ENCODE data around the gene CAMTA1.

CAMTA1 gene

DNA sequence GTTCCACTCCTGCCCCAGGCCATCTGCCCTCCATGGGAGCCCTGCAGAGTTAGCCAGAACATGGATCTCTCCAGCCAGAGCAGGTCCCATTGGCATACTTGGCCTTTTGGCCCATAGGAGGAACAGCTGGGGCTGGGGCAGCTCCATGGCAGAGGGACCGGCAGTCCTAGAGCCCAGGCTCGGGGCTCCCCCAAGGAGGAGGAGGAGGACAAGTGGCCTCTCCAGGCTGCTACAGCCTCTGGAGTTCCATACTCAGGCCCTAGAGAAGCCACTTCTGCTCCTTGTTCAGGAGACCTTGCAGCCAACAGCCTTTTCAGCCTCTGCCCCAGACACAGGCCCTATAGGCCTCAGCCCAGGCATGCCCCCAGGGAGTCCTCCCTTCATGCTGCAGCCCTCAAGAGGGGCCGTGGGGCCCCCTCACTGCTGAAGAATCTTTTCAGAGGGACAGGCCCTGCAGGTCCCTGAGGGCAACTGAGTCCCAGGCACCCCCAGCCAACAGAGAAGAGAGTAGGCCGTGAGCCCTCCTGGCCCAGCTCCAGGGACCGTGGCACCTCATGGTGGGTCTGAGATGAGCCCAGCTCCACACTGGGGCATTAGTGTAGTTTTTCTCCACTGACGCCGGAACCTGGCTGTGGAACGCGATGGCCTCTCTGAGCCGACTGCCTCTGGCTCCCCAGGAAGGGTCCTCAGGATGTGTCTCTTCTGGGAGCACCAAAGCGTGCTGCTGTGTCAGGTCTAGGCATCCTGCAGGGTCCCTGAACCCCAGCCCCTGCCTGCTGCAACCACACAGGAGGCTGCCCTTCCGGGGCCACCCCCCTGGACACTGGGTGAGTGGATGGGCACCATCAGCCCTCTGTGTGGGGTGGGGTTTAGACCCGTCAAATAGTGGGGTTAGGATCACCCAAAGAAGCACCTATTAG is 688.2 kb downstream of the CAMTA1 start:
- H3K27me3 ChIP-seq (ENCODE audit: control insufficient read depth in 5 of 5, insufficient read depth in 4 of 5, low read length in 5 of 5): peaks cover 3 to 23% (median 7%) of the 10 kb centered on the region in 5 donors
- H3K36me3 ChIP-seq (ENCODE audit: control insufficient read depth in 5 of 5, insufficient read depth in 5 of 5, low read length in 5 of 5): no peaks in the 10 kb centered on the region
- H3K4me3 ChIP-seq (ENCODE audit: low read depth in 1 of 5, low read length in 5 of 5): no peak overlapping the region
- H3K4me1 ChIP-seq (ENCODE audit: control insufficient read depth in 5 of 5, insufficient read depth in 5 of 5, low read length in 5 of 5): peaks cover 2 to 30% (median 16%) of the 10 kb centered on the region in 5 donors
- H3K27ac ChIP-seq (ENCODE audit: low read depth, low read length): no peak overlapping the region
- no peaks in the 10 kb centered on the region for H3K9me3 ChIP-seq (ENCODE audit: control insufficient read depth in 5 of 5, low read length in 5 of 5)
- H3K9ac ChIP-seq (ENCODE audit: low read length in 5 of 5): no peak overlapping the region

DNA sequence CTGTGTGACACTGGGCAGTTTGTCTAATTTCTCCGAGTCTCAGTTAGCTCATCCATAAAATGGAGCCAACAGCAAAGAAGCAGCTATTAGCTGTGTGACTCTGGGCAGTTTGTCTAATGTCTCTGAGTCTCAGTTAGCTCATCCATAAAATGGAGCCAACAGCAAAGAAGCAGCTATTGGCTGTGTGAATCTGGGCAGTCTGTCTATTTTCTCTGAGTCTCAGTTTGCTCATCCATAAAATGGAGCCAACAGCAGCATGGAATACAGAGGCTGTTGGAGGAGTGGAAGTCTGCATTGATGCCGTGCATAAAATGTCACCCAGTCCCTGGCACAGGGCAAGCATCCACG is 688.9 kb downstream of the CAMTA1 start:
- Histone ChIP-seq H3K27ac (ENCODE audit: low read depth, low read length) (no peak overlapping the region), H3K36me3 (ENCODE audit: control insufficient read depth in 5 of 5, insufficient read depth in 5 of 5, low read length in 5 of 5) (no peaks in the 10 kb centered on the region), H3K9ac (ENCODE audit: low read length in 5 of 5) (no peak overlapping the region), H3K4me3 (ENCODE audit: low read depth in 1 of 5, low read length in 5 of 5) (no peak overlapping the region), H3K9me3 (ENCODE audit: control insufficient read depth in 5 of 5, low read length in 5 of 5) (no peaks in the 10 kb centered on the region), H3K4me1 (ENCODE audit: control insufficient read depth in 5 of 5, insufficient read depth in 5 of 5, low read length in 5 of 5) (peaks cover 2 to 36% (median 14%) of the 10 kb centered on the region in 5 donors), H3K27me3 (ENCODE audit: control insufficient read depth in 5 of 5, insufficient read depth in 4 of 5, low read length in 5 of 5) (peaks cover 4 to 23% (median 7%) of the 10 kb centered on the region in 5 donors)

DNA sequence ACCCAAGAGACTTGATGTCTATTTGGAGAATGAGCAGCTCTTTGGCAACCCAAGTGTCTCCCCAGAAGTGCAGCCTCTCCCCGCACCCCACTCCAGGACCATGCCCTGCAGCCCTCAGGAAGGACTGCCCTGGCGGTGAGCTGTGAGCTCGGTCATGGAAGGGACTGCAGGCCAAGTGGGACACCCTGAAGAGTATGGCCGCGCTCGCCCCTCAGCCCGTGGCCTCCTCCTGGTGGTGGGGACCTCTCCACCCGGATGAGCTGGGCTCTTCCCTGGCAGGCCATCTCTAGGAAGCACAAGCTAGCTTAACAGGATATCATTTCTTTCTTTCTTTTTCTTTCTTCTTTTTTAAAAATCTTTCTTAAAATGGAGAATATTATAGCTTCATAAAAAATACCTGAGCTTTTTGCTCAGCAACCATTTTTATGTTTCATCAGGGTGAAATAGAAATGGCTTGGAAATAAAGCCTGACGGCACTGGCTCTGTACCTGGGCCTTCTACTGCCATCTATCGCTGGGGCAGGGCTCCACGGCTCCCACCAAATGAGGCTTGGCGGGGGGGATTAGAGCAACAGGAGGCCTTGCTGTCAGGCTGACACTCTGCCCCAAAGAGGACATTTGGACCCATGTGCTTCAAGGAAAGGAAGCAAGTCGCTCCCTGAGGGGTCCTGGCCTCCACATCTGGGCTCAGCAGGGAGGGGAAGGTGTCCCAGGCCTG is 689.7 kb downstream of the CAMTA1 start:
- Histone ChIP-seq H3K27ac (ENCODE audit: low read depth, low read length) (no peak overlapping the region), H3K27me3 (ENCODE audit: control insufficient read depth in 5 of 5, insufficient read depth in 4 of 5, low read length in 5 of 5) (peaks cover 4 to 29% (median 7%) of the 10 kb centered on the region in 5 donors), H3K9me3 (ENCODE audit: control insufficient read depth in 5 of 5, low read length in 5 of 5) (no peaks in the 10 kb centered on the region), H3K36me3 (ENCODE audit: control insufficient read depth in 5 of 5, insufficient read depth in 5 of 5, low read length in 5 of 5) (no peaks in the 10 kb centered on the region), H3K9ac (ENCODE audit: low read length in 5 of 5) (no peak overlapping the region), H3K4me3 (ENCODE audit: low read depth in 1 of 5, low read length in 5 of 5) (no peak overlapping the region), H3K4me1 (ENCODE audit: control insufficient read depth in 5 of 5, insufficient read depth in 5 of 5, low read length in 5 of 5) (peaks cover 2 to 29% (median 6%) of the 10 kb centered on the region in 5 donors)

DNA sequence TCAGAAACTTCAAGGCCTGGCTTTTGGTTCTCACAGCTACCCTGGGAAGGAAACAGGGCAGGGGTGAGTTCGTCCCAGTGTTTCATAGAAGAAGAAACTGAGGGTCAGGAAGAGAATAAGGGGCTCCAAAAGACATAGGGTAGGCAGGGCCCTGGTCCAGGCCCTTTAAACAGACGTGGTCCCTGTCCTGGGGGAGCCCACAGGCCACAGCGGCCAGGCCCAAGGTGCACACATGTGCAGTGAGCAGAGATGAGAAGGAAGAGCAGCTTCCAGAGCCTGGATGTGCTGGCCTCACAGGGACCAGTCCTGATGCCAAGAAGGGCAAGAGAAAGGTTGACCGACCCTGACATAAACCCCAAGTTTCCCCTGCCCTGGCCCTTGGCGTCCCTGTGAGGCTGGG is 690.4 kb downstream of the CAMTA1 start:
- Histone ChIP-seq H3K4me3 (ENCODE audit: low read depth in 1 of 5, low read length in 5 of 5) (no peak overlapping the region), H3K9ac (ENCODE audit: low read length in 5 of 5) (no peak overlapping the region), H3K27me3 (ENCODE audit: control insufficient read depth in 5 of 5, insufficient read depth in 4 of 5, low read length in 5 of 5) (peaks cover 4 to 30% (median 7%) of the 10 kb centered on the region in 5 donors), H3K4me1 (ENCODE audit: control insufficient read depth in 5 of 5, insufficient read depth in 5 of 5, low read length in 5 of 5) (peaks cover 2 to 23% (median 6%) of the 10 kb centered on the region in 5 donors), H3K27ac (ENCODE audit: low read depth, low read length) (no peak overlapping the region), H3K36me3 (ENCODE audit: control insufficient read depth in 5 of 5, insufficient read depth in 5 of 5, low read length in 5 of 5) (no peaks in the 10 kb centered on the region), H3K9me3 (ENCODE audit: control insufficient read depth in 5 of 5, low read length in 5 of 5) (no peaks in the 10 kb centered on the region)

DNA sequence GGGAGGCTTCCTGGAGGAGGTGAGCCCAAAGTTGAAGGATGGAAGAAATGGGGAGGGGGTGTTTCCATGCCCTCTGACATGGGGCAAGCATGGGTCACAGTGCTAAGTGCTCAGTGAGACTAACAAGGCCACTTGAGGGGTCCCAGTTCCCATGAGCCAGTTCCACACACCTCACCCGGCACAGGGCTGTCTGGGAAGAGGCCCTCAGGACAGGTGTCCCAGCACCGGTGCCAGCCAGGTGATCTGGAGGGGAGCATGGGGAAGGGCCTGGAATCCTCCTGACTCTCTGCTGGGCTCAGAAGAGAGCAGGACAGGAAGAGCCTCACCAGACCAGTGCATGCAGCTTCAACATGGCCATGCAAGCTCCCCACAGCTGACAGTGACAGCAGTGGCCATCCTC is 691.1 kb downstream of the CAMTA1 start:
- Histone ChIP-seq H3K4me3 (ENCODE audit: low read depth in 1 of 5, low read length in 5 of 5) (no peak overlapping the region), H3K9me3 (ENCODE audit: control insufficient read depth in 5 of 5, low read length in 5 of 5) (no peaks in the 10 kb centered on the region), H3K27ac (ENCODE audit: low read depth, low read length) (no peak overlapping the region), H3K4me1 (ENCODE audit: control insufficient read depth in 5 of 5, insufficient read depth in 5 of 5, low read length in 5 of 5) (peaks cover 0 to 16% (median 2%) of the 10 kb centered on the region in 5 donors), H3K27me3 (ENCODE audit: control insufficient read depth in 5 of 5, insufficient read depth in 4 of 5, low read length in 5 of 5) (peaks cover 0 to 35% (median 7%) of the 10 kb centered on the region in 5 donors), H3K36me3 (ENCODE audit: control insufficient read depth in 5 of 5, insufficient read depth in 5 of 5, low read length in 5 of 5) (no peaks in the 10 kb centered on the region), H3K9ac (ENCODE audit: low read length in 5 of 5) (no peak overlapping the region)

DNA sequence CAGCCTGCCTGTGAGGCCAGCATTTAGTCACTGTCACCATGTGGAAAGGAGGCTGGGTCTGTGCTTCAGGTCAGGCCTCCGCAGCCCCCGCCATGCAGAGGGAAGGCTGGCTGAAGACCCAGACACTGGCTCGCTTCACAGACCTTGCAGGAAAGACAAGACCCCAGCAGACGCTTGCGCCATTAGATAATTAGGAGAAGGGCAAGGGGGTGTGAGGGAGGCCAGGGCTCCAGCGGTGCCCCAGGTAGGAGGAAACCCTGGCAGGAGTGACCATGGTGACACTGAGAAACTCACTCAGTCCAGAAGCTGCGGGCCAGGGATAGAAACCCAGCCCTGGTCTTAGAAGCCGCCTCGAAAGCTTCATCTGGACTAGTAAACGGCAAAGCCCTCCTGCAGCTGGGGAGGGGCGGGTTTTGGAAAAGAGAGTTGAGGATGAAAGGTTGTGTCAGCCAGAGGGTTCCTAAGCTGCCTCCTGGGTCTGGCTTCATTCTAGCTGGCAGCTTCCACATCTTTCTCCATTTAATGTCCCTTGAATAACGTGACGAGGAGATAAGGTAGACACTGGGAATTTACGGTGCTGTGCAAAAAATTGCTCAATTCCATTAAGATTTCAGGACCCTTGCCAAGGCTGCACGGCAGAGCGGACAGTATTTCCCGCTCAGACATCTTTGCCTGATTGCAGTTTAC is 691.8 kb downstream of the CAMTA1 start:
- Histone ChIP-seq H3K4me3 (ENCODE audit: low read depth in 1 of 5, low read length in 5 of 5) (no peak overlapping the region), H3K4me1 (ENCODE audit: control insufficient read depth in 5 of 5, insufficient read depth in 5 of 5, low read length in 5 of 5) (peaks cover 0 to 11% (median 0%) of the 10 kb centered on the region in 5 donors), H3K36me3 (ENCODE audit: control insufficient read depth in 5 of 5, insufficient read depth in 5 of 5, low read length in 5 of 5) (no peaks in the 10 kb centered on the region), H3K27ac (ENCODE audit: low read depth, low read length) (no peak overlapping the region), H3K9me3 (ENCODE audit: control insufficient read depth in 5 of 5, low read length in 5 of 5) (no peaks in the 10 kb centered on the region), H3K27me3 (ENCODE audit: control insufficient read depth in 5 of 5, insufficient read depth in 4 of 5, low read length in 5 of 5) (peaks cover 2 to 32% (median 9%) of the 10 kb centered on the region in 5 donors), H3K9ac (ENCODE audit: low read length in 5 of 5) (no peak overlapping the region)

DNA sequence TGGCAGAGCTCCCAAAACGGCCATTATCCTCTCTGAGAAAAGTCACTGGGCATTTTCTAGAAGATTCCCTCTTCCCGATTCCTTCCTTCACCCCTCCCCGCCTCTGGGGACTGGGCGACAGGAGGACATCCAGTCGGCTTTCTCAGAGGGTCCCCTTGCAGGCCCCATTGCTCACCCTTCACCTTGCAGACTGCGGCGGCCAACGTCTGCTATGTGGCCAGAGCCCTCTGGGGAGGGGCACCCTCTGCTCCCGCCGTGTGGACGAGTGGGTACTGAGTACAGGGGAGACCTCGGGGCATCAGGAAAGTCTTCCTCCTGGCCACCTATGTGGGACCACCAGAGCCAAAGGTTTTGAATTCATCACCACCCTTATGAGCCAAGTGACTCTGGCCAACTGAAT is 692.3 kb downstream of the CAMTA1 start:
- Histone ChIP-seq H3K4me1 (ENCODE audit: control insufficient read depth in 5 of 5, insufficient read depth in 5 of 5, low read length in 5 of 5) (peaks cover 0 to 11% (median 0%) of the 10 kb centered on the region in 5 donors), H3K9me3 (ENCODE audit: control insufficient read depth in 5 of 5, low read length in 5 of 5) (no peaks in the 10 kb centered on the region), H3K27ac (ENCODE audit: low read depth, low read length) (no peak overlapping the region), H3K4me3 (ENCODE audit: low read depth in 1 of 5, low read length in 5 of 5) (no peak overlapping the region), H3K9ac (ENCODE audit: low read length in 5 of 5) (no peak overlapping the region), H3K27me3 (ENCODE audit: control insufficient read depth in 5 of 5, insufficient read depth in 4 of 5, low read length in 5 of 5) (peaks cover 6 to 32% (median 15%) of the 10 kb centered on the region in 5 donors), H3K36me3 (ENCODE audit: control insufficient read depth in 5 of 5, insufficient read depth in 5 of 5, low read length in 5 of 5) (no peaks in the 10 kb centered on the region)

DNA sequence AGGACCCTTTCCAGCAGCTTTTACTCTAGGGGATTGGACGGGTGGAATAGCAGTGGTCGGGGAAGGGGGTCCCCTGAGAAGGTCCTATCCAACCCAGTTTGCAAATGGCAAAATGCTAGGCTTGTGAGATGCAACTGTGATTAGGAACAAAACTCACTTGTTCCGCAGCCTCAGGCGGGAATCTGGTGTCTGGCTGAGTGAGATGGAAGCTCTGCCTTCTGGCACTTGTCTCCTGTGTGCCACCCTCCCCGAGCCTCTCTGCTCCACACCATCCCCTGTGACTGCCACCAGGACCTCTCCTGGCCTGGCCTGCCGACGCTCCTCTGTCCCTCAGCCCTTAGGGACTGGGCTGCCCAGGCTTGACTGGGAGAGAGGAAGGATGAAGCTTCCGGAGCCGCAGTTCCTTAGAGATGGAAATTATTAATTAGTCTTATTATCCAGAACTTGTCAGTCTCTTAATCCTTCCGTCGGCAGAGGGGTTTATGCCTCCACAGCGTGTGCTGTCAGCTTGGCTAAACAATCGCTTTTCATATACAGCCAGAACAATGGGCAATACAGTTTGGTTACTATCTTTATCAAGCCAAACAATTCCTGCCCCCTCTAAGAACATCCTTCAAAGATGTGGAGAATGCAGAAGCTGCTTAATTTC is 693.0 kb downstream of the CAMTA1 start:
- Histone ChIP-seq H3K9me3 (ENCODE audit: control insufficient read depth in 5 of 5, low read length in 5 of 5) (no peaks in the 10 kb centered on the region), H3K27ac (ENCODE audit: low read depth, low read length) (no peak overlapping the region), H3K9ac (ENCODE audit: low read length in 5 of 5) (no peak overlapping the region), H3K4me1 (ENCODE audit: control insufficient read depth in 5 of 5, insufficient read depth in 5 of 5, low read length in 5 of 5) (peaks cover 0 to 11% (median 0%) of the 10 kb centered on the region in 5 donors), H3K27me3 (ENCODE audit: control insufficient read depth in 5 of 5, insufficient read depth in 4 of 5, low read length in 5 of 5) (peaks cover 6 to 32% (median 17%) of the 10 kb centered on the region in 5 donors), H3K36me3 (ENCODE audit: control insufficient read depth in 5 of 5, insufficient read depth in 5 of 5, low read length in 5 of 5) (no peaks in the 10 kb centered on the region), H3K4me3 (ENCODE audit: low read depth in 1 of 5, low read length in 5 of 5) (no peak overlapping the region)

DNA sequence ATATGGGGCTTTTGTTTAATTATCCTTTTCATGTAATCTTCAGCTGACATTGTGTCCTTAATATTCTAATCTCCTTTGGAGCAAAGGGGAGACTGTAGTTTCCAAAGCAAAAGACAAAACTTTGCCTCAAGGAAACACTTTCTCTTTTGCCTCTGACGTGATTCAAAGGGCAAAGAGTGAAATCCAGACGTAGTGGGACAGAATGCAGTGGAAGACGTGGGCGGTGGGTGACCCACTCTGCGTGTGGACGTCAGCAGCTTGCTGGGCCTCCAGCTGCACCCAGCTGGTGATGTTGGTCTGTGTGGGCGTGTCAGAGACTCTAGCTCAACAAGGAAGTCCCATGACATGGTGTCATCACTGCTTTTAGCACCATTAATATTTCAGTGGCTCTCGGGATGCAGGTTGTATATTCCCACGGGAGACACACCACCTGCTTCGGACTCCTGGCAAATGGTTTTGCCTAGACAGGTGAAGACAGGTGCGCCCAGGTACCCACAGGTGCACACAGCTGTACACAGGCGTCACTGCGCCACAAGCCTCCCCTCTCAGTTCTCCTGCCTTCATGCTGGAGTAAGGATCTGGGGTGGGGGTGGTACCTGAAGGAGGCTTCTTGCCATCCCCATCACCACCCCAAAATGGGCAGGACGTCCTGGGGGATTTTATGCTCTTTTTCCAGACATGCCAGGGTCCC is 693.7 kb downstream of the CAMTA1 start:
- Histone ChIP-seq H3K4me3 (ENCODE audit: low read depth in 1 of 5, low read length in 5 of 5) (no peak overlapping the region), H3K4me1 (ENCODE audit: control insufficient read depth in 5 of 5, insufficient read depth in 5 of 5, low read length in 5 of 5) (peaks cover 0 to 11% (median 0%) of the 10 kb centered on the region in 5 donors), H3K9ac (ENCODE audit: low read length in 5 of 5) (no peak overlapping the region), H3K27me3 (ENCODE audit: control insufficient read depth in 5 of 5, insufficient read depth in 4 of 5, low read length in 5 of 5) (peaks cover 6 to 36% (median 21%) of the 10 kb centered on the region in 5 donors), H3K27ac (ENCODE audit: low read depth, low read length) (no peak overlapping the region), H3K9me3 (ENCODE audit: control insufficient read depth in 5 of 5, low read length in 5 of 5) (no peaks in the 10 kb centered on the region), H3K36me3 (ENCODE audit: control insufficient read depth in 5 of 5, insufficient read depth in 5 of 5, low read length in 5 of 5) (no peaks in the 10 kb centered on the region)

Data from subcutaneous abdominal adipose tissue (tissue), 5 donors.